Measurements from ENCODE around the gene FGGY. TPM values are rescaled to one million over a fixed set of nuclear protein-coding genes. Genes with fewer than 3 reads are reported as not detected.
A peak's percentile ranks its signal among the peaks of the same experiment; 100 is the strongest.
"Not testable (repeated sequence)": the region's sequence is repeated elsewhere in the genome, so short reads cannot be mapped to it uniquely, and the experiment has no call there.

Gene FGGY
- total RNA-seq, 2 experiments from 2014 or later, result 5.6 to 8.1 TPM

DNA sequence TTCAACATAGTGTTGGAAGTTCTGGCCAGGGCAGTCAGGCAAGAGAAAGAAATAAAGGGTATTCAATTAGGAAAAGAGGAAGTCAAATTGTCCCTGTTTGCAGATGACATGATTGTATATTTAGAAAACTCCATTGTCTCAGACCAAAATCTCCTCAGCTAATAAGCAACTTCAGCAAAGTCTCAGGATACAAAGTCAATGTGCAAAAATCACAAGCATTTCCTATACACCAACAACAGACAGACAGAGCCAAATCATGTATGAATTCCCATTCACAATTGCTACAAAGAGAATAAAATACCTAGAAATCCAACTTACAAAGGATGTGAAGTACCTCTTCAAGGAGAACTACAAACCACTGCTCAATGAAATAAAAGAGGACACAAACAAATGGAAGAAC, 168.6 kb downstream of the FGGY start:
- CTCF ChIA-PET; H3K27ac Mint-ChIP-seq; intact Hi-C loops (cut with DNase I, micrococcal nuclease); DNase-seq; H3K36me3 Mint-ChIP-seq (ENCODE audit: low read depth); ATAC-seq; H3K4me1 Mint-ChIP-seq; H3K4me3 Mint-ChIP-seq; H3K27me3 Mint-ChIP-seq; POLR2A ChIA-PET: not testable (repeated sequence)
- H3K9me3 Mint-ChIP-seq (ENCODE audit: low read depth), result peaks cover 11% of the 10 kb centered on the region

DNA sequence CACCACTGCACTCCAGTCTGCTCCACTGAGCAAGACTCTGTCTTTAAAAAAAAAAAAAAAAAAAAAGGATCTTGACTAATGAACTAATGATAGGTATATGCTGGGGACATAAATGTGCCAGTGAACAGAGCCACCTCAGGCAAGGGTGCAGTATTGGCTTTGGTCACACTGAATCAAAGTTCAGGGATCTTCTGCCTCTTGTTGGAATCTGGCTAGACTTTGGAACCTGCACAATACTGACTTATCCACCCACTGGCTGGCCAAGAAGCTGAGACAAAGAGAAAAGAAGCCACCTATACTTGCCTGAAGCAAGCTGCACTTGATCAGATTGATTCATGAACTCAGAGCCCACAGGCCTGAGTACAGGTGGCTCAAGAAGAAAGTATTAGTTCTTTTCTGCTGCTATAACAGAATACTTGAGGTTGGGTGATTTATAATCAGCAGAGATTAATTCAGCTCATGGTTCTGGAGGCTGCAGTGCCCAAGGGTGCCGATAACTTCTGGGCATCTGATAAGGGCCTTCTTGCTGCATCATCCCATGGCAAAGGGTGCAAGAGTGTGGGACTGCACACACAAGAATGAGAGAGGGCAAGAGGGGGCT, 172.0 kb downstream of the FGGY start:
- ATAC-seq (no peak), DNase-seq (no peak)
- Mint-ChIP-seq H3K27me3 (no peaks in the 10 kb centered on the region), H3K27ac (no peak overlapping the region), H3K4me1 (no peaks in the 10 kb centered on the region), H3K36me3 (ENCODE audit: low read depth) (peaks cover 6% of the 10 kb centered on the region), H3K9me3 (ENCODE audit: low read depth) (peaks cover 8% of the 10 kb centered on the region), H3K4me3 (no peak overlapping the region)
- intact Hi-C loops (cut with DNase I, micrococcal nuclease), result no loop called here
- ChIA-PET CTCF (no interaction called here), POLR2A (no interaction called here)

DNA sequence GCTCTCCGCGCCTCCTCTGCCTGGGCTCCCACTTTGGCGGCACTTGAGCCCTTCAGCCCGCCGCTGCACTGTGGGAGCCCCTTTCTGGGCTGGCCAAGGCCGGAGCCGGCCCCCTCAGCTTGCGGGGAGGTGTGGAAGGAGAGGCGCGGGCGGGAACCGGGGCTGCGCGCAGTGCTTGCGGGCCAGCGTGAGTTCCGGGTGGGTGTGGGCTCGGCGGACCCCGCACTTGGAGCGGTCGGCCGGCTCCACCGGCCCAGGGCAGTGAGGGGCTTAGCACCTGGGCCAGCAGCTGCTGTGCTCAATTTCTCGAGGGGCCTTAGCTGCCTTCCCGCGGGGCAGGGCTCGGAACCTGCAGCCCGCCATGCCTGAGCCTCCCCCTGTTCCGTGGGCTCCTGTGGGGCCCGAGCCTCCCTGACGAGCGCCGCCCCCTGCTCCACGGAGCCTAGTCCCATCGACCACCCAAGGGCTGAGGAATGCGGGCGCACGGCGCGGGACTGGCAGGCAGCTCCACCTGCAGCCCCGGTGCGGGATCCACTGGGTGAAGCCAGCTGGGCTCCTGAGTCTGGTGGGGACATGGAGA, 175.2 kb downstream of the FGGY start:
- H3K27ac Mint-ChIP-seq; ATAC-seq; H3K4me1 Mint-ChIP-seq; CTCF ChIA-PET; H3K4me3 Mint-ChIP-seq; H3K9me3 Mint-ChIP-seq (ENCODE audit: low read depth); DNase-seq; POLR2A ChIA-PET; H3K36me3 Mint-ChIP-seq (ENCODE audit: low read depth); intact Hi-C loops (cut with DNase I, micrococcal nuclease); H3K27me3 Mint-ChIP-seq: not testable (repeated sequence)

DNA sequence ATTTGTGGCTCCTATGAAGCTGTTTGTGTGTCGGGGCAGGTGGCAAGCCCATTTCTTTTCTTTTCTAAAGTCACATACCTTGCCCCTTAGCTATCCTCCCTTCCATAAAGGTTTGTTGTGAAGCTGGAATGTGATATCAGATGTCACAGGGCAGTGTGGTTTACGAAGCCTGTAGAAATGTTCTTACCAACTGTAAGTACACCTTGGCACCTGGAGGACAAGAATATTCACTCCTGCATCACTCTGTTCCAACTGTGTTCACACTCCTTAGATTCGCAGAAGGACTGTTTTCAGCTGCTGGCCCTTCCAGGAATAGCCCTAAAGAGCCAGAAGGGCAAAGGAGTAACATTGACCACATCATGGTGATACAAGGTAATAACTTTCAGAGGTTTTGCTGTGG, 176.9 kb downstream of the FGGY start:
- POLR2A ChIA-PET, result no interaction called here
- Mint-ChIP-seq H3K4me1 (peaks cover 10% of the 10 kb centered on the region), H3K4me3 (no peak overlapping the region), H3K27me3 (no peaks in the 10 kb centered on the region), H3K27ac (no peak overlapping the region), H3K36me3 (ENCODE audit: low read depth) (peaks cover 6% of the 10 kb centered on the region), H3K9me3 (ENCODE audit: low read depth) (peaks cover 5% of the 10 kb centered on the region)
- ATAC-seq (no peak), DNase-seq (no peak)
- CTCF ChIA-PET, result no interaction called here
- intact Hi-C loops (cut with DNase I, micrococcal nuclease), result no loop called here

DNA sequence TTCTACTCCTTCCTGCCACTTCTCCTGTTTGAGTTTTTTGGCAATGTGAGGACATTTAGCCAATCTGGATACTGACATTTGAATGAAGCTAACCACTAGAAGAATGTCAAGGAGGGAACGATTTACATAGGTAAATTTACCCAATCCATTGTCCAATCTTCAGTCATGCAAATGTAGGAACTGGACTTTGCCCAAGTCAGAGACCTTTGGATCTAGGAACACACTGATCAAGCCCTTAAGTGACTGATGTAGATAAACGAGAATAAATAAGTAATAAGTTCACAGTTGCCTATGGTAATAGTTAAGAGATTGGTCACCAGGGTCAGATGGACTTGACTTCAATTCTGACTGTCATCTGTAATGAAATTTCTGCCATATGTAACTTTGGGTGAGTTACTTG, 177.6 kb downstream of the FGGY start:
- ATAC-seq (no peak), DNase-seq (no peak)
- Mint-ChIP-seq H3K27ac (no peak overlapping the region), H3K4me3 (no peak overlapping the region), H3K9me3 (ENCODE audit: low read depth) (peaks cover 3% of the 10 kb centered on the region), H3K27me3 (no peaks in the 10 kb centered on the region), H3K36me3 (ENCODE audit: low read depth) (peaks cover 6% of the 10 kb centered on the region), H3K4me1 (peaks cover 10% of the 10 kb centered on the region)
- intact Hi-C loops (cut with DNase I, micrococcal nuclease), result no loop called here
- POLR2A ChIA-PET, result no interaction called here
- CTCF ChIA-PET, result no interaction called here

- Mint-ChIP-seq H3K36me3 (ENCODE audit: low read depth) (peaks cover 4% of the 10 kb centered on the region), H3K4me3 (no peak overlapping the region), H3K4me1 (peaks cover 10% of the 10 kb centered on the region), H3K9me3 (ENCODE audit: low read depth) (no peaks in the 10 kb centered on the region), H3K27ac (no peak overlapping the region), H3K27me3 (no peaks in the 10 kb centered on the region)
- CTCF ChIA-PET, result interaction anchor here (0.5 kb wide), 1 partner anchor 303 kb away, joined by 3 read pairs; no protein-coding TSS in a partner anchor
- ATAC-seq, result no peak
- DNase-seq, result no peak
- POLR2A ChIA-PET, result interaction anchor here (0.8 kb wide), 1 partner anchor 86 kb away, joined by 3 read pairs; no protein-coding TSS in a partner anchor
- intact Hi-C loops (cut with DNase I, micrococcal nuclease), result loop anchor here in 1 of 2 experiments (5.0 kb wide), 1 partner anchor 693 kb away; the partner anchor contains the start of gene JUN
Measured at GRCh38 chr1:59475737-59476136, 178.8 kb downstream of the FGGY start.

DNA sequence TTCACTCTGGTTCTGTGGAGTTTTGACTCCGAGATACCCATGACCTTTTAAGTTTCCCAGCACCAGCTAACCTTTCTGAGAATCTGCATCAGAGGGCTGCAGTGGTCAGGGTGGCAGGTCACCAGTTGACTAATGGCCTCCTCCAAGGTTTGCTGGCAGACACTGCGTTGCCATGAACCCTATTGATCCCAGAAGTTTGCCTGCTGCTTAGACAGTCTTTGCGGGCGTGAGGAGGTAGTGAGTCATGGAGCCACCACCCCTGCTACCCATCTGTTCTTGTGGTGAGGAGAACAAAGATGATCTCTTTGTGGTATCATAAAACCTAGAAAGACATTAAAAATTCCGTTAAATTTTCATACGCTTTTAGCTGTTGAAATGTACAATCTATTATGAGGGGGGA, 180.4 kb downstream of the FGGY start:
- ATAC-seq, result peak; percentile 93
- peaks cover 4% of the 10 kb centered on the region for H3K36me3 Mint-ChIP-seq (ENCODE audit: low read depth)
- CTCF ChIA-PET, result no interaction called here

DNA sequence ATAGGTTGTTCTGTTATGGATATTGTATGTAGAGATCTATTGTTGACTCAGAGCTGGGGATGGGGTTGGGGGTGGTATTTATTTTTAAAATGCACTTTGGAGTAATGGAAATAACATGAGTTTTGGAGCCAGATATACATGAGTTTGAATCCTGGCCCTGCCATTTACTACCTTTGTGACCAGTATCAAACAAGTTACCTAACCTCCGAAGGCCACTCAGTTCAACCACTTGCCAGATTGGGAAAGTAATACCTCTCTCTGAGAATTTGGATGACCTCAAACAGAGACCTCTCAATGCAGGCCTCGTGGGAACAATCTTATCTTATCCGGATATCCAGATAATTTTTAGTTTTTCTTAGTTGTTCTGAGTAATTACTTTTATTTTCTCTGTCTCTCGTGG, 181.0 kb downstream of the FGGY start:
- CTCF ChIA-PET, result no interaction called here
- Mint-ChIP-seq H3K9me3 (ENCODE audit: low read depth) (no peaks in the 10 kb centered on the region), H3K4me3 (no peak overlapping the region), H3K36me3 (ENCODE audit: low read depth) (peaks cover 4% of the 10 kb centered on the region), H3K27me3 (no peaks in the 10 kb centered on the region), H3K27ac (peak overlapping the region; percentile 10), H3K4me1 (peaks cover 10% of the 10 kb centered on the region)
- no peak for DNase-seq
- POLR2A ChIA-PET, result no interaction called here
- ATAC-seq, result peak; percentile 6
- intact Hi-C loops (cut with DNase I, micrococcal nuclease), result loop anchor here in 1 of 2 experiments (1.0 to 5.0 kb wide), 2 partner anchors 46 to 696 kb away; partner anchors contain the start of gene JUN

More for the DNA sequence above, 180.4 kb downstream of the FGGY start:
- Mint-ChIP-seq H3K4me1 (peaks cover 10% of the 10 kb centered on the region), H3K27ac (peak overlapping the region; percentile 71), H3K4me3 (no peak overlapping the region), H3K27me3 (no peaks in the 10 kb centered on the region), H3K9me3 (ENCODE audit: low read depth) (no peaks in the 10 kb centered on the region)
- peak; percentile 76 for DNase-seq
- POLR2A ChIA-PET, result interaction anchor here (0.8 kb wide), 1 partner anchor 45 kb away, joined by 3 read pairs; no protein-coding TSS in a partner anchor
- intact Hi-C loops (cut with DNase I, micrococcal nuclease), result loop anchor here in 1 of 2 experiments (1.0 to 5.0 kb wide), 2 partner anchors 45 to 695 kb away; partner anchors contain the start of gene JUN

DNA sequence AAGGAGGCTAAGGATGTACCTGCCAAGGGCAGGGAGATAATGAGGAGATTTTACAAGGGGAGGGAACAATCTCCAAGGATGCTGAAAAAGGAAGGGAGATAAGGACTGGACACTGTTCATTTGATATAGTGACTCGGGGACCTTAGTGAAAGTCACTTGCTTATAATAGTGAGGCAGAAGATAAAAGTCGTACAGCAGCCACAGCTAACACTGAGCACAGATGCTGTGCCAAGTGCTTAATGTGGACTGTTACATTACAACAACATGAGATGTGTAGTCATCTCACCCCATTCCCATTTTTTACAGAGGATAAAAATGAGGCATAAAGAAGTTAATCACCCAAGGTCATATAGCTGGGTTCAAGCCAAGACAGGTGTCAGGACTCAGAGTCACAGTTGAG, 181.9 kb downstream of the FGGY start:
- ATAC-seq, result no peak
- H3K9me3 Mint-ChIP-seq (ENCODE audit: low read depth), result no peaks in the 10 kb centered on the region
- H3K4me3 Mint-ChIP-seq, result no peak overlapping the region
- H3K27me3 Mint-ChIP-seq, result no peaks in the 10 kb centered on the region
- ChIA-PET POLR2A (no interaction called here), CTCF (no interaction called here)
- no peak overlapping the region for H3K27ac Mint-ChIP-seq
- H3K4me1 Mint-ChIP-seq, result peaks cover 10% of the 10 kb centered on the region
- intact Hi-C loops (cut with DNase I, micrococcal nuclease), result loop anchor here in 1 of 2 experiments (5.0 kb wide), 1 partner anchor 697 kb away; the partner anchor contains the start of gene JUN
- no peak for DNase-seq
- no peaks in the 10 kb centered on the region for H3K36me3 Mint-ChIP-seq (ENCODE audit: low read depth)

GRCh38 chr1:59480188-59480888, 183.4 kb downstream of the FGGY start:
- H3K36me3 Mint-ChIP-seq (ENCODE audit: low read depth), result no peaks in the 10 kb centered on the region
- H3K27me3 Mint-ChIP-seq, result no peaks in the 10 kb centered on the region
- ChIA-PET POLR2A (no interaction called here), CTCF (no interaction called here)
- no peaks in the 10 kb centered on the region for H3K9me3 Mint-ChIP-seq (ENCODE audit: low read depth)
- intact Hi-C loops (cut with DNase I, micrococcal nuclease), result no loop called here
- H3K4me1 Mint-ChIP-seq, result peaks cover 10% of the 10 kb centered on the region
- no peak for DNase-seq
- no peak overlapping the region for H3K27ac Mint-ChIP-seq
- ATAC-seq, result no peak
- no peak overlapping the region for H3K4me3 Mint-ChIP-seq

- no peaks in the 10 kb centered on the region for H3K27me3 Mint-ChIP-seq
- ChIA-PET CTCF (no interaction called here), POLR2A (no interaction called here)
- no peaks in the 10 kb centered on the region for H3K36me3 Mint-ChIP-seq (ENCODE audit: low read depth)
- no peaks in the 10 kb centered on the region for H3K9me3 Mint-ChIP-seq (ENCODE audit: low read depth)
- intact Hi-C loops (cut with DNase I, micrococcal nuclease), result no loop called here
- no peak overlapping the region for H3K27ac Mint-ChIP-seq
- no peak for DNase-seq
- peaks cover 9% of the 10 kb centered on the region for H3K4me1 Mint-ChIP-seq
- H3K4me3 Mint-ChIP-seq, result no peak overlapping the region
- no peak for ATAC-seq
Measured at GRCh38 chr1:59481881-59482505, 185.1 kb downstream of the FGGY start.

Measured in activated CD4-positive, alpha-beta T cell treated with anti-CD3 and anti-CD28 coated beads for 36 hours (primary cell).